NCI-H345 treated with DMSO at 0.1 percent for 48 hours (cell line): ENCODE measurements around the gene CAP2.

ENCODE experiments used
- DNase-seq: peaks from one replicate; lab custom pipeline; 2025; ENCODE audit not compliant: unreplicated experiment; lab: John Stamatoyannopoulos, UW

The CAP2 gene, protein sequence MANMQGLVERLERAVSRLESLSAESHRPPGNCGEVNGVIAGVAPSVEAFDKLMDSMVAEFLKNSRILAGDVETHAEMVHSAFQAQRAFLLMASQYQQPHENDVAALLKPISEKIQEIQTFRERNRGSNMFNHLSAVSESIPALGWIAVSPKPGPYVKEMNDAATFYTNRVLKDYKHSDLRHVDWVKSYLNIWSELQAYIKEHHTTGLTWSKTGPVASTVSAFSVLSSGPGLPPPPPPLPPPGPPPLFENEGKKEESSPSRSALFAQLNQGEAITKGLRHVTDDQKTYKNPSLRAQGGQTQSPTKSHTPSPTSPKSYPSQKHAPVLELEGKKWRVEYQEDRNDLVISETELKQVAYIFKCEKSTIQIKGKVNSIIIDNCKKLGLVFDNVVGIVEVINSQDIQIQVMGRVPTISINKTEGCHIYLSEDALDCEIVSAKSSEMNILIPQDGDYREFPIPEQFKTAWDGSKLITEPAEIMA

DNA sequence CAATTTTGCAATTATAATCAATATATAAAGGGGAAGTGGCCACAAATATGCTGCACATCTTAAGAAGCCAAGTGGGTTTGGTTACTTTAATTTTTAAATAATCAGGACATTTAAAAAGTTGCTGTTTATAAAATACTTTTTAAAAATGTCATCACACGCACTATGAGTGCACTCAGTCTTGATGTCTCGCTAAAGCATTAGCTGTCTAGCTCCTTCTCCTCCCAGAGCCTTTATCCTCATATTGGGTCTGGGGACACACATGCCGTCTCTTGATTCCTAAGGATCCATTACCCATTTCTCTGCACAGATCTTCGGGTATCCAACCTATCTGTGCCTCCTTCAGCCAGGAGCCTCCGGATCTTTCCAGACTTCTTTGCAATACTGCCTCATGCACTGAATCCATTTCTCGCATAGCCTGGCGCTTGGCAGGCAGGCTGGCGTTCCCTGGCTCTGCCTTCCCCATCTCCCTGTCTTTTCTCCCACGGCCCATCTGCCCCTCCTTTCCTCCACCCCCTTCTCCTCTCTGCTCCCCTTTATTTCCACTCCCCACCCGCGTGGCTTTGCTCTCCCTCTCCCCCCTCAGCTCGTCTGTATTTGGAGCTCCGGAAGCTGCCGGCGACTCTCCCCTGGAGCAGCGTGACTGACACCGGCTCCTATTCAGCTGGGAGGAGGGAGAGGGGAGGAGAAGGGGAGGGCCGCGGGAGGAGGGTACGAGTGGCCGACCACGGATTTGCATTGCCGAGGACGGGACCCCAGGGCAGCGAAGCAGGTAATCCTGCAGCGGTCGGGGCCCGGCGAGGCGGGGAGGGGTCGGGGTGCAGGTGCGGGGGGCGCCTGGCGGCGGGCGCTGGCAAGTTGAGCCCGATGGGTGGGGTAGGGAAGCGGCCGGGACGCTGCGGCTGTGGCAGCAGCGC, at the start of gene CAP2:
TSS of gene CAP2 (plus strand) at position 618 of the 914 bp plus-strand sequence. CDS start 27,961 bp downstream, outside the sequence.
- DNase-seq = peak; percentile 37

DNA sequence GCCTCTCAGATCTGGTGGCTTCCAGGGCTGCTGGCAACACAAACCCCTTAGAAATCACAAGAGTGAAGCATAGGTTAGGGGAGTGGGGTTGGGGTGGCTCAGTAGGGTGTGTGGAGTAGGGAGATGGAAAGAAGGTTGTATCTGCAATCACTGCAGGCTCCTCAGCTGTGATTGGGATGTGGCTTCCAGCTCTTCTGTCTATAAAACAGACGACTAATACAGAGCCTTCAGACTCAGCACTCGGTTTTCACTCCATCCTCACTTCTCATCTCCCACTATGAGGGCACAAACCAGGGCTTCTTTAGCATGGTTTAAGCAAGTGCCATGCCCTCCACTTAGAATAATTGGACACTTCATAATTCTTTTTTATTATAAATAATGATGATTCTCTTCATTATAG, 46.4 kb upstream of the CAP2 start:
- DNase-seq = no peak

DNA sequence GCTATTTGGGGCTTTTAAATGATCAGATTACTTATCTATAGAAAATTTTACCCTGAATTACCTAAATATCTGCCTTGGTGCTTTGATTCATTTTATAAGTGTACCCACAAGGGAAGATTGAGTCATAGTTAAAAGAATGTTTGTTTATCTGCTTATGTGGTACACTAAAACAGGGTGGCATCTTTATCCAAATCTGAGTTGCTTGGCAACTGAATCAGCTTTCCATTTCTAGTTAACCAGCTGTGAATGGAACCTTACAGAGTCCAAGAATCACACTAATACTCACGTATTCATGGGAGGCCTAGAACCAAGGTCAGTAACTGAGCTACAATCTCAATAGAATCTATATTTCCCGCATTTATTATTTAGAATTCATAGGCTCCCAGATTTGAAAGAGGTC, 44.0 kb upstream of the CAP2 start:
- DNase-seq = no peak

DNA sequence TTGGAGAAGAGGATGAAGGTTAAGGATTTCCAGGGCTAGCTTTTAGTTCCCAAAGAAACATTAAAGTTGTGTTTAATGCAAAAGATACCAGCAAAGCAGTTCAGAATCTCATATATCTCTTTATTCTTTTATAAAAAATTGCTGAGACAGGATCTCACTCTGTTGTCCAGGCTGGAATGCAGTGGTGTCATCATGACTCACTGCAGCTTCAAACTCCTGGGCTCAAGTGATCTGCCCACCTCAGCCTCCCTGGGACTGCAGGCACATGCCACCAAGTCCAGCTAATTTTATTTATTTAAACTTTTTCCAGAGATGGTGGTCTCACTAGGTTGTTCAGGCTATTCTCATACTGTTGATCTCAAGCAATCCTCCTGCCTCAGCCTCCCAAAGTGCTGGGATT, 41.1 kb upstream of the CAP2 start:
- no peak for DNase-seq

DNA sequence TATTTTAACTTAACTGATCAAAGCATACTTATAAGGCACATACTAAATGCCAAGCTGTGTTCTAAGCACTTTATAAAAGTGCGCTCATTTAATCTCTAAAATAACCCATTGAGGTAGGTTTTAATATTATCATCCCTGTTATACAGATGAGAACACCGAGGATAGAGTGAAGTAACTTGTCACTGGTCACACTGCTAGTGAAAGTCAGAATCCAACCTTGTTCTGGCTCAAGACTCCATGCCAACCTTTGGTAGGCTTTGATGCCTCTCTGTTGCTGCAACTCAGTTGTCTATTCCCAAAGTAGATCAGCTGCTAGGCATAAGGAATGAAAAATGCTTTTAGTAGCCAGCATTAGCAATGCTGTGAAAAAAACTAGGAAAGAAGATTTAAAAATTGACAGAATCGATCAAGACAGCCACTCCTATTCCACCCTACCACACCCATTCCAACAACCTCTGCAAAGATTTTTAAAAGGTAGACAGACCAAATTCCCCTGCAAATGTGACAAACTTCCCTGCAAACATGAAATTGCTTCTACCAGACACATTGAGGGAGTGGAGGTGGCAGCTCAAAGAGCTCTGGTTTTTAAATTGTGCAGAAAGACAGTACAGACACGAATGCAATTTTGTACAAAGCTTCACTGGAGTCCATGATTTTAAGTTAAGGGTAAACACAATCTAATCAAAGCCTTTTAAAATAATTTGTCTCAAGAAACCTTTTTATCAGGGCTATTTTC, 39.8 kb upstream of the CAP2 start:
- no peak for DNase-seq

DNA sequence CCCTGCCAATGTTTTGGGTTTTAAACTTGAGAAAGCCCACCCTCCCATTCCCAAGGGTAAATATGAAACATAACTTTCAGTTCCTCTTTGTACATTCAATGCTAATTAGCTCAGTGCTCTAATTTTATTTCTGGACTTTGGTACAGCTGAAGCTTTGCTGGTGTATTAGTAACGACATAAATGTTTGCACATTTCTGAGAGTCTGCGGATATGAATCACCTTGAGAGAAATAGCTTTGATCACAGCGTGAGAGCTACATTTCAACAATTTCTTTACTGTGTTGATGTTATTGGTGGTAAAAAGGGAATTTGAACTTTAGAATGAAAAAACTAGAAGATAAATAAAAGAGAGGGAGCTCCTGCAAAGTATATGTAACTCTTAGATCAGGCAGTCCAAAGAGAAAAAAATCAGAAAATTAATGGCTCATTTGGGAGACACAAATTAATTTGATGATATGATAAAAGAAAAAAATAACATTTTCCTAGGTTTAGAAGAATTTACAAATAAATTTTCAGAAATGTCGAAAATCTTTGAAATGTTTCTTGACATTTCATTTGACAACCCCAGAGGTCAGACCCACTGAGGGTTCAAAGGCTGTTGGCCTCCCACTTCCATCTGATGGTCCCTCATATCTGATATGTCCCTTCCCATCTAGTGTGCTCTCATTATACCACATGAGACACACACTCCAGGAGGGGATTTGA, 38.5 kb upstream of the CAP2 start:
- no peak for DNase-seq

DNA sequence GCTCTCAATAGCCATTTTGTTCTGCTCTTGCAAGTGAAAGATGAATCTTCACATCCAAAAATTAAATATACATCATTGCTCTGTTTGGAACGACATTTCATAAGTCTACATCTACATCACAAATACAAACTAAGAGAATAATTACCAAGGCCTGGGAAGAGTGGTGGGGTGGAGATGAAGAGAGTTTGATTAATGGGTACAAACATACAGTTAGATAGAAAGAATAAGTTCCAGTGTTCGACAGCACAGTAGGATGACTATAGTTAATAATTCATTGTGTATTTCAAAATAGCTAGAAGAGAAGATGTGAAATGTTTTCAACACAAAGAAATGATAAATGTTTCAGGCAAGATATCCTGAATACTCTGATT, 38.0 kb upstream of the CAP2 start:
- no peak for DNase-seq

DNA sequence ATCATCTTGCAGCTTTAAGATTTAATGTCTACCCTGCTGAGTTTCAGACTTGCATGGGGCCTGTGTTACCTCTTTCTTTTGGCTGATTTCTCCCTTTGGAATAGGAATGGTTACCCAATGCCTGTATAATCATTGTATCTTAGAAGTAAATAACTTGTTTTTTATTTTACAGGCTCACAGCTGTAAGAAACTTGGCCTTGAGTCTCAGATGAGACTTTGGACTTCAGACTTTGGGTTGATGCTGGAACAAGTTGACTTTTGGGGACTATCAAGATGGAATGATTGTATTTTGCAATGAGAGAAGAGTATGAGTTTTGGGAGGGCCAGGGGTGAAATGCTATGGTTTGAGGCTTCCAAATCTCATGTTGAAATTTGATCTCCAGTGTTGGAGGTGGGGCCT, 34.9 kb upstream of the CAP2 start:
- DNase-seq = no peak

DNA sequence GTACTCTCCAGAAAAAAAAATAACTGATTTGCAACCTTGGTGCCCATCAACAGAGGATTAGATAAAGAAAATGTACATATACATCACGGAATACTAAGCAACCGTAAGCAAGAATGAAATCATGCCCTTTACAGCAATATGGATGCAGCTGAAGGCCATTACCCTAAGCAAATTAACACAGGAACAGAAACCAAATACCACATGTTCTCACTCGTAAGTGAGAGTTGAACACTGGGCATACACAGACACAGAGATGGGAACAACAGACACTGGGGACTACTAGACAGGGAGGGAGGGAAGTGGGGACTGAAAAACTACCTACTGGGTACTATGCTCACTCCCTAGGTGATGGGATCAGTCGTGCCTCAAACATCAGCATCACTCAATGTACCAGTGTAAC, 32.8 kb upstream of the CAP2 start:
- DNase-seq = no peak

DNA sequence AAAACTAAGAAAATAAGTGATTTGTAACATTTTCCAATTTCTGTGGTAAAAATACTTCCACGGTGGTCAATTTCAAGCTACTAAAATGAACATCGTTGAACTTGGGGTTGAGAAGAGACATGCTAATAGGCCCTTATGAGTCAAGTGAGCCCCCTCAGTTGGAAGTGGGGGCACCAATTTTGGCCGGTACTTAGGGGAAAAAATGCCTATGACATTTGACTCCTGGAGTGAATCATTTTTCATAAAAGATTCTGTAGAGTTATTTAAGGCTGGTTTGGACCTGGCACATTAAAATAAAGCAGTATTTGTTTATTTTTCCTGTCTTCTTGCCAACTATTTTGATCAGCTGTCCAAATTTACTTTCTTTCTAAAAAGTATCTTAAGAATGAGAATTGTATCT, 32.4 kb upstream of the CAP2 start:
- DNase-seq = no peak

DNA sequence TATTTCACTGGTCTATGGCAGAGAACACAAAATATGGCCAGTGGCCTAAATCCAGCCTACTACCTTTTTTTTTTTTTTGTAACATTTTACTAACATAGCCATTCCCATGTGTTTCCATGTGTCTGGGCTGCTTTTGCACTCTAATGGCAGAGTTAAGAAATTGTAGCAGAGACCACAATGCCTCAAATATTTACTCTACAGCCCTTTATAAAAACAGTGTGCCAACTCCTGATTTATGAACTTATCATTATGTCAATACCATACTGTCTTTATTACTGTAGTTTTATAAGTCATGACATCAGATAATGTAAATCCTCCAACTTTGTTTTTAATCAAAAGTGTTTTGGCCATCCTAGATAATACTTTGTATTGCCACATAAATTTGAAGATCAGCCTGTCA, 27.4 kb upstream of the CAP2 start:
- no peak for DNase-seq

DNA sequence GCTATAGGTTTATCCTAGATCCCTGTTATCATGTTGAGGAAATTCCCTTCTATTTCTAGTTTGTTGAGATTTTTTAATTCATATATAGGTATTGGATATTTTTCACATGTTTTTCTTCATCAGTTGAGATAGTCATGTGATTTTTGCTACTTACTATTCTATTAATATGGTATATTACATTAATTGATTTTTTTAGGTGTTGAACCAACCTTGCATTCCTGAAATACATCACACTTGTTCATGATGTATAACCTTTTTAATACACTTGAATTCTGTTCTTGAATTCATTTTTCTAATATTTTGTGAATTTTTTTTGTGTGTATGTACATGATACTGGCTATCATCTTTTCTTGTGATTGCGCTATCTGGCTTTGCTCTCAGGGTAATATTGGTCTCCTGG, 25.5 kb upstream of the CAP2 start:
- no peak for DNase-seq

DNA sequence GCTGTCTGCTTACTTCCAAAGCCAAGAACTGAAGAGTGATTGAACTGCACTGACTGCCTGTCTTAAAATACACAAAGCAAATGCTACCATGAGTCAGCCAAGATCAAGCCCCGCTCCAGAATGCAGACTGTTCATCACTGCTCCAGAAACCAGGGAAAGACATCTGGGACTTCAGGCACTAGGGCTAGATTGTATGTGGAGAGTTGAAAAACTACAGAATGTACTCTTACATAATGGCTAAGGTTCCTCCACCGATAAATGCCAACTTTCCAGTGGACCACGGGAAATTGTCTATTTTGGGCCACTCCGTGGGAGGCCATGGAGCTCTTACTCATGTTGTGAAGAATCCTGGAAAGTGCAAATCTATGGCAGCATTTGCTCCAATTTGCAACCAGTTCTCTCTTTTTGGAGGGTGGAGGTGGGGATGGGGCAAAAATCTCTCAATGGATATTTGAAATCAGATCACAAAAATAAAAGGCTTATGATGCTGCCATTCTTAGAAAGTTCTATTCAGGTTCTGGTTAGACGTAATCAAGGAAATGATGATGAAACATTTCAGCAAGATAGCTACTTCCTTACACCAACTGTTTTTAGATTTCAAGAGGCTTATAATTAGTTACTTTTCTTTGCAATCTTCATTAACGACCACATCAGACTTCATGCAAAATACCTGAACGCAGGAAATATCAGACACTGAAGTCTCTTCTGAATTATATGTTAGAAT, 11.8 kb upstream of the CAP2 start:
- DNase-seq = no peak

DNA sequence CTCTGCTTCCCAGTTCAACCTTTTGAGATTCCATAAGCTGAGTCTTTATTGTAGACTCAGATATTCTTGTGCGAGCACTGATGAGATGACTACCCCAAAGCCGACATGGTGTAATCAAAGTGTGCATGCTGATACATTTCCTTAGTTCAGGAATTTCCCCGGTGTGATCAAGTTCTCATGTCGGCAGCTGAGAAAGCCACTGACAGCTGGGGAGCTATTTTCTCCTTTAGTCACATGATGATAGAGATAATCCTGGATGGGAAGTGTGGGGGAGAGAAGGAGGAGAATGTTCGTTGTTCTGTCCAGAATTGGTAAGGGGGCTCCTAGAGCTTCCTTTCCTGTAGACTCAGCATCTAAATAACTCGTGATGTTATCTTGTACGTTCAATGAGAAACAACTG, 7.7 kb upstream of the CAP2 start:
- DNase-seq = no peak

DNA sequence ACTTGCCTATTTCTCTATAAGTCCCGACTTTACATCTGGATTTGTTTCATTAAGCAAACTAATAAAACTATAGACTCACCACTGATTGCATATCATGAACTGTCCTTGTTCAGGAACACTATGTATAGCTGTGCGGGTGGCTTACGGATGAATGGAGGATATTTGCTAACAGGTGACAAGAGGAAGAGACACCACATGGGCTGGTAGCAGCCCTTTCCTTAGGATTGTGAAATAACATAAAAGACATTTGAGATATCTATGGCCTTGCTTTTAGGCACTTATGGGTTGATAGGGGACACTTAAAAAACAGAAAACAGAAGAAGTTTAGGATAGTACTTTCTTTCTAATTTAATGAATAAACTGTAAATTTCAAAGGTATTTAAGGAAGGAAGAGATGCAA, 5.0 kb upstream of the CAP2 start:
- no peak for DNase-seq

DNA sequence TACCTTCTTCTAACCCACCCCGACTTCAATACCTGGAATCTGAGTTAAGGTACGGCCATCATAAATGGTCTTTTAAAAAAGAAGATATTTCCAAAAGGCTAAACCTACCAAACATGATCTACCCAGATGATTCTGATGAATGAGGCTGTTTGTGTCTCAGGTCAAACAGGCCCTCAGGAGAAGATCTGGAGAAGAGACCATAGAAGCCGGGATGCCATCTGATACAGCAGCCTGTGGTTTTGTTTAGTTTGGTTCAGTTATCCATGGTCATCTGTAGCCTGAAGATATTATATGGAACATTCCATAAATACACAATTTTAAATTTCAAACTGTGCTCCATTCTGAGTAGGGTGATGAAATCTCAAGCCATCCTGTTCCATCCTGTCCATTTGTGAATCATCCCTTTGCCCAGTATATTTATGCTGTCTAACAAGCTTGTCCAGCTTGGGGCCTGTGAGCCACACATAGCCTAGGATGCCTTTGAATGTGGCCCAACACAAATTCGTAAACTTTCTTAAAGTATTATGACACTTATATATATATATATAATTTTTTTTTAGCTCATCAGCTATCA, 4.0 kb upstream of the CAP2 start:
- no peak for DNase-seq

DNA sequence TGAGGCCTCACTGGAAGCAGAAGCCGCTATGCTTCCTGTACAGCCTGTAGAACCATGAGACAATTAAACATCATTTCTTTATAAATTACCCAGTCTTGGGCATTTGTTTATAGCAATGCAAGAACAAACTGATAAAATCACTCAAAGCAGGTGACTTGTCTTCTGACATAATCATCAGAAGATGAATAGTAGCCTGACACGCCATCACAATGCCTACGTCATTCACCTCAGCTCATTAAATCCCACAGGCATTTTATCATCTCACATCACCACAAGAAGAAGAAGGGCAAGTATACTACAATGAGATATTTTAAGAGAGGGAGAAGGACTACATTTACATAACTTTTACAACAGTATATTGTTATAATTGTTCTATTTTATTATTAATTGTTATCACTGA, 3.1 kb upstream of the CAP2 start:
- no peak for DNase-seq

DNA sequence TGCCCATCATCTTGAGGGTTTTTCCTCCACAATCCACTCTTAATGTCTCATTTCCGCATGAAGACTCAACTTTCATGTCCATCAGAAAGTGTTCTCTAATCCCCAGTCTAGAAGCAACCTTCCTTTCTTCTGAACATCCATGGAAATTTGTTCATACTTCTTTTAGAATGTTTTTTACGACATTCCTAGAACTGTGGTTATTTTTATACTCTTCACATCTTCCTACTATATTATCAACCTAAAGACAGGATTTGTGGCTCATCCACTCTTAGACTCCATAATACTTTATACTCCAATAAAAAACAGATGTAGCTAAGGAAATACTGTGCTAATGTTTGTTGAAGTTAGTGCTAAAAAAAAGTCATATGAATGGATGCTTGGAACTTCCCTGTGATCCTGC, 1.4 kb upstream of the CAP2 start:
- no peak for DNase-seq

DNA sequence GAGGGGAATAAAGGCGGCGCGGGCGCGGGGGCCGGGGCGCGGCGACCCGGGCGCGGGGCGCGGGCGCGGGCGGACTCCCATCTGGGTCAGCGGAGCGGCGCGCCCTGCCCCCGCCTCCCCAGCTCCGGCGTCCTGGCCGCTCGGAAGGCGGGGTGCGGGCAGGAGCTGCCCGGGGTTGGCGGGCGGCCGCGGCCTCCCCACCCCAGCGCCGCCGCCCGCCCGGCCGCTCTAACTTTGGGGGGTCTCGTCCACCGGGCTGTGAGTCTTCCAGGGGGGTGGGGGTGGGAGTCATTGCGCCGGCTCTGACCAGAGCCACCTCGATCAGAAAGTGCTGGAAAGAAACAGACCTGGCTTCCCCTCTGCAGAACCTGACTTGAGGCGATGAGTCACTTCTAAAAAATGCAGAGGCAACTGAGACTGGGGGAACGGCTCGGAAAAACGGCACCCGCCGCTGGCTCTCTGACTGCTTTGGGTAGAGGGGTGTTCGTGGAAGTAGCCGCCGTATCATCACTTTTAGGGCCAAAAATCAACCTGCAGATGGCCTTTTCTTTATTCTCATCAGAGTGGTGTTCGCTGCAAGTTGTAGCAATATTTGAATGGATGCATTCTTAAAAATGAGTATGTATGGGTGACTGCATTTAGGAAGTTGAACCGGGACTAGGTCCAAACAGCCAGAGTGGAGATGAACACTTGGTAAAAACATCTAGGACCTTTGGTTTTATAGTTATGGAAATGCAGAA, 667 bp downstream of the CAP2 start:
- DNase-seq = peak; percentile 48
